Measurements from ENCODE around the gene SERTAD2. TPM values are rescaled to one million over a fixed set of nuclear protein-coding genes. Genes with fewer than 3 reads are reported as not detected.

SERTAD2 gene
- total and polyA plus RNA-seq, 8 donors: 2.2 to 9.4 (median 4.3) TPM

DNA sequence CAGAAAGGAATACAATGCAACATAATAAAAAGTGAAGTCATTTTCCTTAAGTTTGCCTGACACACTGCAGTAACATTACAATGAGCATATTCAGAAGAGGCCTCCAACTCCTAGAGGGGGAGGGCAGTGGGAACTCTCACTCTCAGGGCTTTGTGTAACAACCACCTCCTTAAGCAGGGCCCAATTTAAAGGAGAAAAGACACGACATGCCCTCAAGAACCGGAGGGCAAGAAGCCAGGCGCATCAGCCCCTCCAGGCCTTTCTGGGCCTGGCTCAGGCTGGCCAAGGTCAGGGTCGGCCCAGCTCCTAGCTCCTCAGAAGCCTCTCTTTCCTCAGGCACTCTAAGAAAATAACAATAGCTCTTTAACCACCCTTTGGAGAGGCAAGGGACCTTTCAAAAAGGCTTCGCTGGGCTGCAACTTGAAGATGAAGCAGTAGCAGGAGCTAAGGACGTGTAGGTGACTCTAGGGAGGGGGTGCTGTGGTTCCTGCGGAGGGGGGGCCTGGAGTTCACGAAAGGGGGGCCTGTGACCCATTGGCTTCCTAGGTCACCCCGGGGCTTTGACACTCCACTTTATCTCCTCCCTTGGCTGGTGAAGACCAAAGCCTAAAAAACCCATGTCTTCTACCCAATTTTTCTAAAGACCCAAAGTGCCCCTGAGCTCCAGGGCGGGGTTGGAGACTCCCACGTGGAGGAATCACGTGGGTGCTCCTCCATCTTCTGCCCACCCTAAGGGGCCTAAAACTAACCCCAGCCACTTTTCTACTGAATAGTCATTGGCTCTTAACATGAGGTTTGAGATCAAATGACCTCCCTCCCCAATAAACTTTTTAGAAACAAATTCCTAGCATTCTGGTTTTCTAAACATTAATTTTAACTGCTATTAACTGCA, 13.3 kb downstream of the SERTAD2 start:
- Histone ChIP-seq H3K4me1 (peaks cover 17 to 22% (median 18%) of the 10 kb centered on the region in 3 donors), H3K36me3 (peaks cover 0 to 8% (median 4%) of the 10 kb centered on the region in 3 donors), H3K9me3 (no peaks in the 10 kb centered on the region), H3K27me3 (no peaks in the 10 kb centered on the region), H3K4me3 (no peak overlapping the region), H3K27ac (no peak overlapping the region)
- intact Hi-C loops (cut with DNase I): loop anchor here in 1 of 3 donors (5.0 to 10.0 kb wide), 2 partner anchors 194 to 227 kb away; no protein-coding TSS in a partner anchor
- WGBS, 2 donors: 65 to 70% methylated on average over 12 of the region's 12 CpGs
- TF ChIP-seq, protein P1, sequence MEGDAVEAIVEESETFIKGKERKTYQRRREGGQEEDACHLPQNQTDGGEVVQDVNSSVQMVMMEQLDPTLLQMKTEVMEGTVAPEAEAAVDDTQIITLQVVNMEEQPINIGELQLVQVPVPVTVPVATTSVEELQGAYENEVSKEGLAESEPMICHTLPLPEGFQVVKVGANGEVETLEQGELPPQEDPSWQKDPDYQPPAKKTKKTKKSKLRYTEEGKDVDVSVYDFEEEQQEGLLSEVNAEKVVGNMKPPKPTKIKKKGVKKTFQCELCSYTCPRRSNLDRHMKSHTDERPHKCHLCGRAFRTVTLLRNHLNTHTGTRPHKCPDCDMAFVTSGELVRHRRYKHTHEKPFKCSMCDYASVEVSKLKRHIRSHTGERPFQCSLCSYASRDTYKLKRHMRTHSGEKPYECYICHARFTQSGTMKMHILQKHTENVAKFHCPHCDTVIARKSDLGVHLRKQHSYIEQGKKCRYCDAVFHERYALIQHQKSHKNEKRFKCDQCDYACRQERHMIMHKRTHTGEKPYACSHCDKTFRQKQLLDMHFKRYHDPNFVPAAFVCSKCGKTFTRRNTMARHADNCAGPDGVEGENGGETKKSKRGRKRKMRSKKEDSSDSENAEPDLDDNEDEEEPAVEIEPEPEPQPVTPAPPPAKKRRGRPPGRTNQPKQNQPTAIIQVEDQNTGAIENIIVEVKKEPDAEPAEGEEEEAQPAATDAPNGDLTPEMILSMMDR (IDR thresholded peaks at IDR 0.05): no peak
- ATAC-seq (no peak), FAIRE-seq (no peak), DNase-seq (no peak)

DNA sequence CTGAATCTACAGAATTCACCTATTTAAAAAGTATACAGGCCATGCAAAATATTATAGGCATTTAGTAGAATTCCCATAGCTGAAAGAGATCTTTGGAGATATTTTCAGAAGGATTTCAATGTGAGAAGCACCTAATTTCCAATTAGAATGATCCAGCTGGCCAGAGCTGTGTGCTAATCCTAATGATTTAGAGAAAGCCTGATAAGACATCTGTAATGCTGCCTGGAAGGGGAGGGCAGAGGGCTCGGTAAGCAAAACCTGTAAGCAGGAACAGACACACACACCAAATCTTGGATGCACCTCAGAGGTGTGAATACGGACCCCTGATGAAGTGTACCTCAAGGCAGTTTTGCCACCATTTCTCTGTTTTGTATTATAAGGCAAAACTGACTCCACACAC, 14.0 kb downstream of the SERTAD2 start:
- WGBS, 2 donors: 43 to 50% methylated on average over 2 of the region's 2 CpGs
- no peak for DNase-seq
- Histone ChIP-seq H3K36me3 (peaks cover 0 to 14% (median 4%) of the 10 kb centered on the region in 3 donors), H3K9me3 (no peaks in the 10 kb centered on the region), H3K4me1 (peaks cover 13 to 20% (median 17%) of the 10 kb centered on the region in 3 donors), H3K27ac (no peak overlapping the region), H3K4me3 (no peak overlapping the region), H3K27me3 (no peaks in the 10 kb centered on the region)
- TF ChIP-seq, protein P1 (IDR thresholded peaks at IDR 0.05): no peak
- FAIRE-seq: no peak
- intact Hi-C loops (cut with DNase I): loop anchor here in 1 of 3 donors (5.0 to 10.0 kb wide), 2 partner anchors 195 to 228 kb away; no protein-coding TSS in a partner anchor
- no peak for ATAC-seq

DNA sequence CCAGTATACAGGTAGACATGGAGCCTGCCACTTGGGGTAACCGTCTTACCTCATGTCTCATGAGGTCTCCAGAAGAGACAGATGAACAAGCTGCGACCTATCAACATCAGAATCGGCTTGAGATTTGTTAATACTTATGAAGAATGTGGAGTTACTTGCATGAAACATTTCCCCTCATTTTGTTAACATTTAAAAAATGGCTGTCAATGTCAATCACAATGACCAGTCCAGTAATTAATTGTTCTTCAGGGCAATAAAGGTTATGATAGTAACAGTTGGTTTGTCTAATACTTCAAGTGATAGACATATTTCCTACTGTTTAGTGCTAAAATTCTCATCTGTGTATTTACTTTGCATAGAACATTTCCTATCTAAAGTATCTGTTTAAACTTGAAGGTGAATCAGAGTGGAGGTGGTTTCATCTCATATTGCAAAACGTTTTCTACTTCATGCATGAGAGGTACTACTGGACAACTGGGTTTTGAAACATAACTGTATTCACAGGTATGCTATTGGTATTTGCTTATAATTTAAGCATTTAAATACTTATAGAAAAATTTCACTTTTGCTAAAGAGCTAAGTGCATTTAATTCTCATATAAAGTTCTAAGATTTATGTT, 15.1 kb downstream of the SERTAD2 start:
- 79 to 81% methylated on average over 4 of the region's 4 CpGs for WGBS, 2 donors
- Histone ChIP-seq H3K36me3 (peaks cover 0 to 17% (median 4%) of the 10 kb centered on the region in 3 donors), H3K9me3 (no peaks in the 10 kb centered on the region), H3K4me3 (no peak overlapping the region), H3K4me1 (peaks cover 5 to 19% (median 17%) of the 10 kb centered on the region in 3 donors), H3K27me3 (no peaks in the 10 kb centered on the region), H3K27ac (no peak overlapping the region)
- DNase-seq (no peak), FAIRE-seq (no peak), ATAC-seq (no peak)
- TF ChIP-seq, protein P1 (IDR thresholded peaks at IDR 0.05): no peak
- intact Hi-C loops (cut with DNase I): no loop called here

DNA sequence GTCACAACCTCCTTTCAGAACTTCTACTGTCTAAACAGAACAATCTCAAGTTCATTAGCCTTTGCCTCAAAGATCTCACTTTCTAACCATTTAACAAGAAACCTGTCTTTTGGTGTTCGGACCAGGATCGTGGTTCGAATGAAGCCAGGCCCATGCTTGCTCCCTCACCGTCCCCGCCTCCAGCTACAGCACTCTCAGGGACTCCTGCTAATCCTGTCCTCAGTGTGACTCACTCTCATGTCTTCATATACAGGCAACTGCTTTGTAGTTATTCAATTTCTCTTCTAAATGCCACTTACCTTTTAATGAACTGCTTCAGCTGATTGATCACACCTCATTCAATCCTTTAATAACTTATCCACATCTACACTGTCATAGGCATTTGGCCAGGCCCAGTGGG, 15.8 kb downstream of the SERTAD2 start:
- Histone ChIP-seq H3K27ac (no peak overlapping the region), H3K36me3 (peaks cover 0 to 23% (median 4%) of the 10 kb centered on the region in 3 donors), H3K27me3 (no peaks in the 10 kb centered on the region), H3K4me1 (peaks cover 5 to 22% (median 17%) of the 10 kb centered on the region in 3 donors), H3K9me3 (no peaks in the 10 kb centered on the region), H3K4me3 (no peak overlapping the region)
- no peak for FAIRE-seq
- no peak for DNase-seq
- 94 to 97% methylated on average over 5 of the region's 5 CpGs for WGBS, 2 donors
- intact Hi-C loops (cut with DNase I): no loop called here
- no peak for ATAC-seq
- TF ChIP-seq, protein P1 (IDR thresholded peaks at IDR 0.05): no peak
